Measurements from ENCODE around the gene MAPK1. TPM values are rescaled to one million over a fixed set of nuclear protein-coding genes. Genes with fewer than 3 reads are reported as not detected.
"Not testable (repeated sequence)": the region's sequence is repeated elsewhere in the genome, so short reads cannot be mapped to it uniquely, and the experiment has no call there.

The MAPK1 gene
- total RNA-seq, 6 experiments from 2014 or later, result 140 to 178 (median 160) TPM

GRCh38 chr22:21811982-21812381, 55.5 kb downstream of the MAPK1 start:
- H3K4me3 Mint-ChIP-seq, result no peak overlapping the region
- 0 out of 2 replicates have a peak, but pooled peaks cover 5% of the 10 kb centered on the region for H3K9me3 Mint-ChIP-seq
- H3K27me3 Mint-ChIP-seq (ENCODE audit: insufficient read depth), result no peaks in the 10 kb centered on the region; the same call in 1 of the 2 replicates

GRCh38 chr22:21807544-21808529, 59.6 kb downstream of the MAPK1 start:
- DNase-seq, result no peak
- Mint-ChIP-seq H3K4me3 (no peak overlapping the region), H3K27me3 (ENCODE audit: insufficient read depth) (no peaks in the 10 kb centered on the region), H3K36me3 (ENCODE audit: low read depth) (peaks cover 46% of the 10 kb centered on the region), H3K9me3 (0 out of 2 replicates have a peak, but pooled peaks cover 5% of the 10 kb centered on the region), H3K4me1 (ENCODE audit: low read depth) (peaks cover 21% of the 10 kb centered on the region), H3K27ac (no peak overlapping the region)
- TF ChIP-seq CTCF (IDR thresholded peaks at IDR 0.05), result no peak

More at GRCh38 chr22:21811982-21812381, 55.5 kb downstream of the MAPK1 start:
- Mint-ChIP-seq H3K4me1 (ENCODE audit: low read depth) (peaks cover 36% of the 10 kb centered on the region), H3K27ac (no peak overlapping the region), H3K36me3 (ENCODE audit: low read depth) (peaks cover 16% of the 10 kb centered on the region)
- DNase-seq, result no peak
- TF ChIP-seq CTCF (IDR thresholded peaks at IDR 0.05), result no peak

- not testable (repeated sequence) for DNase-seq; H3K27ac Mint-ChIP-seq; H3K4me3 Mint-ChIP-seq; H3K9me3 Mint-ChIP-seq; H3K27me3 Mint-ChIP-seq (ENCODE audit: insufficient read depth)
- Mint-ChIP-seq H3K36me3 (ENCODE audit: low read depth) (peaks cover 61% of the 10 kb centered on the region), H3K4me1 (ENCODE audit: low read depth) (peaks cover 24% of the 10 kb centered on the region)
Measured at GRCh38 chr22:21805325-21805724, 62.1 kb downstream of the MAPK1 start.

GRCh38 chr22:21803811-21804249, 63.6 kb downstream of the MAPK1 start:
- H3K4me3 Mint-ChIP-seq, result no peak overlapping the region
- H3K27ac Mint-ChIP-seq, result no peak overlapping the region
- H3K9me3 Mint-ChIP-seq, result no peaks in the 10 kb centered on the region
- no peaks in the 10 kb centered on the region for H3K27me3 Mint-ChIP-seq (ENCODE audit: insufficient read depth)
- DNase-seq, result no peak
- peaks cover 17% of the 10 kb centered on the region for H3K4me1 Mint-ChIP-seq (ENCODE audit: low read depth)
- H3K36me3 Mint-ChIP-seq (ENCODE audit: low read depth), result peaks cover 58% of the 10 kb centered on the region
- no peak for TF ChIP-seq CTCF (IDR thresholded peaks at IDR 0.05)

- H3K4me1 Mint-ChIP-seq (ENCODE audit: low read depth), result peaks cover 20% of the 10 kb centered on the region
Measured at GRCh38 chr22:21802673-21803072, 64.8 kb downstream of the MAPK1 start.

More at GRCh38 chr22:21802673-21803072, 64.8 kb downstream of the MAPK1 start:
- Mint-ChIP-seq H3K9me3 (no peaks in the 10 kb centered on the region), H3K27me3 (ENCODE audit: insufficient read depth) (no peaks in the 10 kb centered on the region), H3K36me3 (ENCODE audit: low read depth) (peaks cover 60% of the 10 kb centered on the region), H3K4me3 (no peak overlapping the region), H3K27ac (no peak overlapping the region)
- TF ChIP-seq CTCF (IDR thresholded peaks at IDR 0.05), result no peak
- no peak for DNase-seq
